SK-N-MC (cell line): Measurements from ENCODE around the gene SYNM.
"Not testable (repeated sequence)": the region's sequence is repeated elsewhere in the genome, so short reads cannot be mapped to it uniquely, and the experiment has no call there.

Experiments
- EZH2 ChIP-seq: fragments of 200-600 bp; sonication (generic); IDR thresholded peaks from one replicate; pipeline ENCODE4 v1.6.1; 2017; ENCODE audit warnings: antibody characterized with exemption
- POLR2AphosphoS5 ChIP-seq: IDR thresholded peaks from 2 replicates; pipeline ENCODE4 v1.6.1; 2012; ENCODE audit warnings: mild to moderate bottlenecking, low read depth, low read length, borderline replicate concordance

- not testable (repeated sequence) for TF ChIP-seq EZH2, POLR2AphosphoS5
These were observed 29.7 kb upstream of the SYNM start for GRCh38 chr15:99075059-99075652.
